Activated CD4-positive, alpha-beta T cell treated with anti-CD3 and anti-CD28 coated beads, Interleukin-10, Interleukin-2, amounts not matched to agents 100 ng/mL and 50 ng/mL, durations not matched to agents 16 hours and 8 hours (primary cell): ENCODE data around the gene TUBB3.
"Not testable (repeated sequence)": the region's sequence is repeated elsewhere in the genome, so short reads cannot be mapped to it uniquely, and the experiment has no call there.

ENCODE experiments used
- DNase-seq: peaks from one replicate; pipeline ENCODE4 v3.0.0-alpha.2; 2020

Gene TUBB3

DNA sequence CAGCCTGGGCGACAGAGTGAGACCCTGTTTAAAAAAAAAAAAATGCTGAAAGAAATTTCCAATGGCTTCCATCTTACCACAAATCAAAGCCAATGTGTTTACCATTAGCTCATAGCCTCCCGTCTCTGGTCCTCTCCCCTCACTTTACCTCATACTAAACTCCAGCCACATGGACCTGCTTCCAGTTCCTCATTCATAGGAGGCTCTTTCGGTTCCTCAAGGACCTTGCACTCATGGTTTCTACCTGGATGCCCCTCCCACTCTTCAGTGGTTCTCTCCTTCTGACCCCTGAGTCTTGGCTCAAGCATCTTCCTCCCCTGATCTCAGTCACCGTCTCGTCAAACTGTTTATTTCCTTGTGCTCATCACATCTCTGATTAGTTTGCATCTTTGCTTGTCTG is 21.6 kb downstream of the TUBB3 start:
- no peak for DNase-seq

DNA sequence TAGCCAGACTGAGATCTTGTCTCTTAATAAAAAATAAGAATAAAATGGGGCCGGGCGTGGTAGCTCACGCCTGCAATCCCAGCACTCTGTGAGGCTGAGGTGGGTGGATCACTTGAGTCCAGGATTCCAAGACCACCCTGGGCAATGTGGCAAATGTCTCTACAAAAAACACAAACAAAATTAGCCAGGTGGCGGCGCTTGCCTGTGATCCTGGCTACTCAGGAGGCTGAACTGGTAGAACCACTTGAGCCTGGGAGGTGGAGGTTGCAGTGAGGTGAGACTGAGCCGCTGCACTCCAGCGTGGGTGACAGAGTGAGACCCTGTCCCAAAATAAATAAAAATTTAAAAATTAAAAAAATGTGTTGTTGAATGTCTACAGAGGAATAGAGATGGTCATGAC is 22.5 kb downstream of the TUBB3 start:
- no peak for DNase-seq

DNA sequence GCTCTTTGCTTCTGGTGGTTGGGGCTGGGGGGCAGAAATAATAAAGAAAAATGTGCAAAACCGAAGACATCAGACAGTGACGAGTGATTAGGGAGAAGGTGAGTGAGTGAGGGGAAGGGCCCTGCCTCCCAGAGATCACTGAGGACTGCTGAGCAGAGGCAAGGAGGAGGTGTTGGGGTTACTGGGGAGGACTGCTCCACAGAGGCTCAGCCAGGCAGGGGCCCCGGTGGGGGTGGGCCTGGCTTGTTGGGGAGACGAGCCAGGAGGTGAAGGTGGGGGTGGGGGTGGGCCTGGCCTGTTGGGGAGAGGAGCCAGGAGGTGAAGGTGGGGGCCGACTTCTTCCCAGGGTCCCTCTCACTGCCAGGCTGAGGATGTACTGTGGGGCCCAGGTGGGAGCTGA is 23.4 kb downstream of the TUBB3 start:
- DNase-seq: no peak

DNA sequence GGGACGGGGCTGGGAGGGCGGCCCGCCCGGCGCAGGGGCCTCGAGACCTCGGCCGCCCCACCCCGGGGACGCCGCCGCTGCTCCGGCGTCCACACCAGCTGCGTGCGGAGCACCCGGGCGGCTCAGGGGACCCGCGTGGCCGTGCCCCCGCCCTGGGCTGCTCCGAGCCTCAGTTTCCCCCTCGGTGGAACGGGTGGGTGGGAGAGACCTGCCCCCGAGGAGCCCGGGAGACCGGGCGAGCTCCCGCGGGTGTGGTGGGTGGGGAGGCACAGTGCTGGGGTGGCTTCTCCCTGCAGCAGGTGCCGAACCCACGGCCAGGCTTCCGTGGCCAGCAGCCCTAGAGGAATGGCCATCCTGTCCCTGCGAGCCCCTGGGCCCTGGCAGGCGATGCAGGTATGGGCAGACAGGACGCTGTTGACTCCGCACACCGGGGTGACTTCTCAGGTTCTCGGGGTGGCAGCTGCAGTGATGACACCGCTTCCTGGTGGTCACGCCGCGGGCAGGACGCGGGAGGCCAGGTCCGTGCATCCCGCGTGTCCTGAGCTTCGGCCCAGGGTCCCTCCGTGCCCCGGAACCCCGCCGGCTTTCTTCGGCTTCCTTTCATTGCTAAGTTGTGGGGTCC is 26.1 kb downstream of the TUBB3 start:
- DNase-seq: no peak

DNA sequence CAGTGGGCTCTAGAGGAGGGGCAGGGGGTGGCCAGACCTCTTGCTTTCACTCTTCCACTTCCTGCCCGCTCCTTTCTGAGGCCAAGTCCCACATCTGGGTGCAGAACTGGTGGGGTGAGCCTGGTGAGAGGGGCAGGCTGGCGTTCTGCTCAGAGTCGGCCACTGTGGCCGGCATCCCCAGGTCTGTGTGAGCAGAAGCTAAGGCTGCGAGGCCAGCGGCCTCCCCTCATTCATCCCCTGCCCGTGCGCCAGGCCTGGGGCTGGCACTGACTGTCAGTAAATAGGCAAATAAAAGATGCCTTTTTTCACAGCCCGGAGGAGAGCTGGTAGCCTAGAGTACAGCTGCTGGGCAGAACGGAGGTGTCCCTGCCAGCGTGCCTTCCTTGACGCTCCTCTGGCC is 26.6 kb downstream of the TUBB3 start:
- DNase-seq: no peak

DNA sequence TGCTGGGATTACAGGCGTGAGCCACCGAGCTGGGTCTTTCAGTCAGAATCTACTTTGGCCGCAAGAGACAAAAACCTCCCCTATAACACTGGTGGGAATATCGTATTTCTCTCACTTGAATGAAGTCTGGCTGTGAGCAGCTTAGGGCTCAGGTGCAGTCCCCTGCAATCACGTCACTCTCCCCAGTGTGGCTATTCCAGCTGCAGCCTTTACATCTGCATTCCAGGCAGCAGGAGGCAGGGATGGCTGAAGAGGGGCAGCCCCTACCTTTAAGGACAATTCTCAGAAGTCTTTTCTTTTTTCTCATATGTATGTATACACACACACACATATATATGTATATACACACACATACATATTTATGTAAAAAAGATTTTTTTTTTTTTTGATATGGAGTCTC is 28.4 kb downstream of the TUBB3 start:
- no peak for DNase-seq

DNA sequence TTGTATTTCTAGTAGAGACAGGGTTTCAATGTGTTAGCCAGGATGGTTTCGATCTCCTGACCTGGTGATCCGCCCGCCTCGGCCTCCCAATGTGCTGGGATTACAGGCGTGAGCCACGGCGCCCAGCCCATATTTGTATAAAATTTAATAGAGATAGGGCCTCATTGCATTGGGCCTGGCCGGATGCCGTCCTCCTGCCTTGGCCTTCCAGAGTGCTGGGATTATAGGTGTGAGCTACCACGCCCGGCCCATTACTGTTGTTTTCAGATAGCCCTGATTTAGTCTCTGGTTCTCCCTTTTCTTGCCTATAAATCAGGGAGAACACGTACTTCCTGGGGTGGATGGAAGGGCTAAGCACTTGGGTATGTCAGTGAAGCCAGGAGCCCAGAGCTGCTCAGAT is 28.9 kb downstream of the TUBB3 start:
- DNase-seq: no peak

DNA sequence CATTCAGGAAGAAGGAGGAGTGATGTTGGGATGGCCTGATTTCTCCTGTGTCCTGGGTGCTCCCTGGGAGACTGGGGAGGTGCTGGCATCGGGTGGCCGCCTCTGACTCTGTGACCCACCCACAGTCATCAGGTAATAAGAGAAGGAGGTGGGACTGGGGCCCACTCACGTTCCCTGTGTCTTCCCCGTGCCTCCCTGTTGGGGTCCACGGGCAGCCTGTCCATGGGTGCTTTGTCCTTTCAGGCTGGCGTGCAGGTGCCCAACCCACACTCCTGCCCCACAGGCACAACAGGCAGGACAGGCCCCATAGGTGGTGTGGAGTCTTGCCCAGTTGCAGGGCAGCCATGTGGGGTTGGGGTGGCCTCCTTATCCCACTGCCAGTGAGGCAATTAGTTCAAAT is 29.4 kb downstream of the TUBB3 start:
- no peak for DNase-seq

DNA sequence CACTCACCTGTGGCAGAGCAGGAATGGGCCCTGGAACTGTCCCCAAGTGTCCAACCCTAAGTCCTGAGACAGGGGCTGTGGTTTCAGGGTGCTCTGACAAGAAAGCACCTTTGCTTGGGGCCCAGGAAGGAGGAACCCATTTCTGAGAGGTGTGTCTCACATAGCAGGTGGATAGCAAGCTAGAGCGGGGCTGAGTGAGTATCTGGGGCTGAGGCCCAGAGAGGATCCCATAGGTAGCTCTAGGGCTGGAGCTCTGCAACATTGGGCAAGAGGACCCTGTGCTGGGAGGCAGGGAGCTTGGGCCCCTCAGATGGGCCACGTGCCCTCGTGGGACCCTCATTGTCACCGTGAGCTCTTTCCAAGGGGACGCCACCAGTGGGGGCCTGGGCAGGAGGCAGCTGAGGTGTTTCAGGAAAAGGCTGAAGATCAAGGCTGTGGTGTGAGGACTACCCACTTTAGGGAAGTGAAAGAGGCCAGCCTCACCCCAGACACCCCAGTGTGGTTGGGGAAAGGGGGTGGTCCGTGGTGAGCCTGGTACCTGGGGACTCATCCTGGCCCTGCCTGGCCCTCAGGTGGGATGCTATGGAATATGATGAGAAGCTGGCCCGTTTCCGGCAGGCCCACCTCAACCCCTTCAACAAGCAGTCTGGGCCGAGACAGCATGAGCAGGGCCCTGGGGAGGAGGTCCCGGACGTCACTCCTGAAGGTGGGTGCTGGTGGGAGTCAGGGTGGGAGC is 30.7 kb downstream of the TUBB3 start:
- DNase-seq: no peak

DNA sequence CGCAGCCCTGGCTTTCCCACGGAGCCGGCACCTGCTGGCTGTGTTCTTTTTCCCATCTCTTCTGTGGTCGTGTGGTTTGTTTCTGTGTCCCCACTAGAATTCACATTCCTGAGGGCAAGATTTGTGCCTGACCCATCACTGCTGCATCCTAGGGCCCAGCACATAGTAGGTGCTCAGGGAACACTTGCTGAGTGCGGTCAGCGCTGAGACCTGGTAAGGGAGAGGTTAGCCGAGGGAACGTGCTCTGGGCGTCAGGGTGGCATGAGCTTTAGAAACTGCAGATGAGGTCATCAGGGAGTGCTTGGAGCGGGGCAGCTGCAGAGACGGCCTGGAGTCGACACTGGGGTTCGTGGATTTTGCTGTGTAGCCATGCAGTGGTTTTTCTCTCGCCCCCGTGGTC is 31.3 kb downstream of the TUBB3 start:
- DNase-seq: no peak

DNA sequence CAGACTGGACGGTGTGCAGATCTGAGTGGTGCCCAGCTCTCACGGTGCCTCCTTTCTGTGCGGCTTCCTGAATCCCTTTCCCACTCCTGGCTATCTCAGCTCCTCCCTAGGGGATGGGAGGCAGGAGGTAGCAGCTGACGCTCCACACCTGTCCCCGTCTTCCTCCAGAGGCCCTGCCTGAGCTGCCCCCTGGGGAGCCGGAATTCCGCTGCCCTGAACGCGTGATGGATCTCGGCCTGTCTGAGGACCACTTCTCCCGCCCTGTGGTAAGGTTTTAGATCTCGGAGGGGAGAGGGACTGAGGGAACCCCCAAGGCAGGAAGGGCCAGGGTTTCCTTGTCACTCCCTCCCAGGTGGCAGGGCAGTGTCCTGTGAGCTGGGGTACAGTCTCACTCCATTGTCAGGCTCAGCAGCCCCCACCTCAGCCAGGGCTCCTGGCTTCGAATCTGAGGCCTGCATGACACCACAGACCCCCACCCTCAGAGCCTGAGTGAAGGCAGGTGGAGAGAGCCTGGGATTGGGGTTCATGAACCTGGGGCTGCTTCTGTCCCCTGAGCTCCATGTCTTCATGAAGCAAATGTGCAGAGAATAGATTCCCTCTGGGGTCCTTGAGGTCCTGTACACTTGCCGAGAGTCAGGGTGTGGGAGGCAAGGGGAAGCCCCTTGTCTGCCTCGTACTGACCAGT is 32.0 kb downstream of the TUBB3 start:
- DNase-seq: no peak

DNA sequence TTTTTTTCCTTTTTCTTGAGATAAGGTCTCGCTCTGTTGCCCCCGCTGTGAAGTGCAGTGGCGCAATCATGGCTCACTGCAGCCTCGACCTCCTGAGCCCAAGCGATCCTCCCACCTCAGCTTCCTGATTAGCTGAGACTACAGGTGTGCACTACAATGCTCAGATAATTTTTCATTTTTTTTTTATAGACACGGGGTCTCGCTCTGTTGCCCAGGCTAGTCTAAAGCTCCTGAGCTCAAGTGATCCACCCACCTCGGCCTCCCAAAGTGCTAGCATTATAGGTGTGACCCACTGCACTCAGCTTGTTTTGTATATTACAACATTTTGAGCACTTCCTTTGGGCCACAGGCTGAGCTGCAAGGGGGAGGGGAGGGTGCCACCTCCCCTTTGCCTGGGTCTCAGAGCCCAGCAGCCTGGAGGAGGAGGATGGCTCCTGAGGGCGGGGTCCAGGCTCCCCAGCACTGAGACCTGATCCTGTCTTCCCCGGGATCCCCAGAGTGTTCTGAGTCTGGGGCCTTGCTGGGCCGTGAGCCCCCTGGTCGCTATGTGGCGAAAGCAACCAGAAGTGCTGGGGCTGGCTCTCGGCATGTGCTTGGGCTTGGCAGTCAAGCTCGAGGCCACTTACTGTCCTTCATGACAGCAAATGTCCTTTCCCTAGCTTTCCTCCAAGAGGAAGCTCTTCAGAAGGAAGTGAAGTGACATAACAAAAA is 33.5 kb downstream of the TUBB3 start:
- no peak for DNase-seq

DNA sequence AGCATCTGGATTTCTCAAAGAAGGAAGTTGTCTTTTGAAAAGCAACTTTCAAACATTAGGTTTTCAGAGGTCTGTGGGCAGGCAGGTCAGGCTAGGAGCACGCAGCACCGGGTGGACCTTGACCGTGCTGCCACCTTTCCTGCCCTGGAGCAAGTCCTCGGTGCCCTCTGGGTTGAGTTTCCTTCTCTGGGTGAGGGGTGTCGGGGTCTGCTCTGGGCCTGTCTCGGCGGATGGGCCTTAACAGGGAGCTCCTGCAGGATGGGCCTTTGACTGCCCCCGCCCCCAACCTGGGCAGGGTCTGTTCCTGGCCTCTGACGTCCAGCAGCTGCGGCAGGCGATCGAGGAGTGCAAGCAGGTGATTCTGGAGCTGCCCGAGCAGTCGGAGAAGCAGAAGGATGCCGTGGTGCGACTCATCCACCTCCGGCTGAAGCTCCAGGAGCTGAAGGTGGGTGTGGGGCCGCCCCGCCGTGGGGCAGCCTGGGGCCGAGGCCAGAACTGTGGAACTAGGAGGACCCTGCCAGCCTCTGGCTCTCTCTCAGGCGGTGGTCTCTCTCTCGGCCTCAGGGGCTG is 34.2 kb downstream of the TUBB3 start:
- no peak for DNase-seq

DNA sequence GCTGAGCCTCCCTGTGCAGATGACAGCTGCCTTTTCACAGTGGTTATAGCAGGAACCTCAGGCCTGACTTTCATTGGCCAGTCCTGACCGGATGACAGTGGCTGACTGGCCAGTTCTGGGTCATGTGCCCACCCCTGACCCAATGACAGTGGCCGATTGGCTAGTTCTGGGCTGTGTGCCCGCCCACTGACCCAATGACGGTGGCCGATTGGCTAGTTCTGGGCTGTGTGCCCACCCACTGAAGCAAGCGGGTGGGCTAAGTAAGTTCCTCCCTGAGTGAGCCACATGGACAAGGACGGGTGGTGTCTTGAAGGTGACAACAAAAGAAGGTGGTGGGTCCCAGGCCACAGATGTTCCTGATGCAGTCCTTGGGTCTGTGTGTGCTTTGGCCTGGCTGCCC is 34.9 kb downstream of the TUBB3 start:
- no peak for DNase-seq

DNA sequence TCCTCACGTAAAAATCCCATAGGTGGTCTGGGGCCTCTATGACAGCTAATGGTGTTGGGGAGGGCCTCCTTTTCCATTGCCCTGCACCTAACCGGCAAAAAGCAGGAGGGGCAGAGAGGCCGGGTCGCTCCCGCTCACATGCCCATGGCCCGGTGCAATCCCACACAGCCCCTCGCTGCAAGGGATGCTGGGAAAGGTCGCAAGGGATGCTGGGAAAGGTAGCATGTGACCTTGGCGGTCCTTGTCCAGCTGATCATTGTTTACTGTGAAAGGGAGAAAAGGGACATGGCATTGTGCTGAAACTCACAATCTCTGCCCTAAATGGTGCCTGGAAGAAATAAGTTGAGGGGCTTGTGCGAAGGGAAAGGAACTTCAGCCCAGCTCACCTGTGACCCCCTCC is 35.5 kb downstream of the TUBB3 start:
- DNase-seq: no peak

DNA sequence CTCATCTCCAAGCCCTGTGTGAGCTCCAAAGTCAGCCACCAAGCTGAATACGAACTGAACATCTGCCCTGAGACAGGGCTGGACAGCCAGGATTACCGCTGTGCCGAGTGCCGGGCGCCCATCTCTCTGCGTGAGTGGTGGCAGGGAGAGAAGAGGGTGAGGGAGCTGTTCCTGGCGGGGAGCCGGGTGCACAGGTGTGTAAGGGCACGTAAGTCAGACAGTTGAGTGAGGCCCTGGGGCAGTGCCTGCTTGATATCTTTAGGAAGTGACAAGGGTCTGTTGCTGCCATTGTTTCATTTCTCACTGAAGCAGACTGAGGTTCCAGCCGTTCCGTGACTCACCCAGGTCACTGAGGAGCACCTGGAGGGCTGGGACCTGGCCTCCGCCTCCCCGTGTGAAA is 37.8 kb downstream of the TUBB3 start:
- DNase-seq: no peak

DNA sequence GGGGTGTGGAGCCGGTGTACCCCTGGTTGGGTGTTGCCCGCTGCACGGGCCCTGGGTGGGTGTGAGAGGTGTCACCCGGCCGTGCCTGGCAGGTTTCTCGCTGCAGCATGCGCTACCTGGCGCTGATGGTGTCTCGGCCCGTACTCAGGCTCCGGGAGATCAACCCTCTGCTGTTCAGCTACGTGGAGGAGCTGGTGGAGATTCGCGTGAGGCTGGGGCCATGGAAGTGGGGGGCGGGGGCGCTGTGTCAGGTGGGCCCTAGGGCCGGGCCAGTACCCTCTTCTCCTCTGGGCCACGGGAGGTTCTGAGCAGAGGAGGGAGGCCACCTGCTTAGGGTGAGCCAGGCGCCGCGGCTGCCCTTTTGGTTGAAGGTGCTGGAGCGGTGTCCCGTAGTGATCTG is 38.8 kb downstream of the TUBB3 start:
- no peak for DNase-seq

DNA sequence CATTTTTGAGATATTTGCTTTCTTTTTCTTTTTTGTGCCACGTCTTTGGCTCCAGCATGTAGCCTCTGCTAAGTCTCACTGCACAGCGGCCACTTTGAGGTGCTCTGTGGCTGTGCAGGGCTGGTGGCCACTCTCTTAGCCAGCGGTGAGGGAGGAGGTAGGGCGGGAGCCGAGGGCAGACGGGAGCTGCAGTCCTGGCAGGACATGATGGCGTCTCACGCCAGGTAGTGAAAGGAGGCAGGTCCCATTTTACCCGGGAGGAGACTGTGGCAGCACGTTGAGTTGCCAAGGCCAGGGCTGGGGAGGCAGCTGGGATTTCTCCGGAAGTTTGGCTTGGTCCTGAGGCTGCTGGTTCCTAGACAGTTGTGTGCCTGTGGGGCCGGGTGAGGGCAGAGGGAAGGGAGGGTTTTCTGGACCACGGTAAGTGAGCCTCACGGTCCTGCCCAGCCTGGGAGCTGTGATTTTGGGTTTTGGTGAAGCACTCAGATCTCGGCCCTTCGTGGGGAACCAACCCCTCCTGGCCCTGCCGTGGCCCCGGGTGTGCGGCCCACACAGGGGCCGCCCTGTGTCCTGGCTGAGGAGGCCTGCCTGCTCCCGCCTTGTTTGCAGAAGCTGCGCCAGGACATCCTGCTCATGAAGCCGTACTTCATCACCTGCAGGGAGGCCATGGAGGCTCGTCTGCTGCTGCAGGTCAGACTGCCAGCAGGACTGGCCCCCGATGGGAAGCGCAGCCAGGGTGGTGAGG is 39.8 kb downstream of the TUBB3 start:
- no peak for DNase-seq

DNA sequence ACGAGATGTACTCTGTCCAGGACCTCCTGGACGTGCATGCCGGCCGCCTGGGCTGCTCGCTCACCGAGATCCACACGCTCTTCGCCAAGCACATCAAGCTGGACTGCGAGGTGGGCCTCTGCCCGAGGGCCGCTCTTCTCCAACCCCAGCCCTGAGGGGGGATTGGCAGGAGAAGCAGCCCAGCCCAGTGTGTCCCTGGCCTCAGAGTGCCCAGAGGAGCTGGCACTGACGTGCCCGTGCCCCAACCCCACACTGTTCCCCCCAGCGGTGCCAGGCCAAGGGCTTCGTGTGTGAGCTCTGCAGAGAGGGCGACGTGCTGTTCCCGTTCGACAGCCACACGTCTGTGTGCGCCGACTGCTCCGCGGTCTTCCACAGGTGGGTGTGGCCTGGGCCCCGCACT is 41.1 kb downstream of the TUBB3 start:
- no peak for DNase-seq

DNA sequence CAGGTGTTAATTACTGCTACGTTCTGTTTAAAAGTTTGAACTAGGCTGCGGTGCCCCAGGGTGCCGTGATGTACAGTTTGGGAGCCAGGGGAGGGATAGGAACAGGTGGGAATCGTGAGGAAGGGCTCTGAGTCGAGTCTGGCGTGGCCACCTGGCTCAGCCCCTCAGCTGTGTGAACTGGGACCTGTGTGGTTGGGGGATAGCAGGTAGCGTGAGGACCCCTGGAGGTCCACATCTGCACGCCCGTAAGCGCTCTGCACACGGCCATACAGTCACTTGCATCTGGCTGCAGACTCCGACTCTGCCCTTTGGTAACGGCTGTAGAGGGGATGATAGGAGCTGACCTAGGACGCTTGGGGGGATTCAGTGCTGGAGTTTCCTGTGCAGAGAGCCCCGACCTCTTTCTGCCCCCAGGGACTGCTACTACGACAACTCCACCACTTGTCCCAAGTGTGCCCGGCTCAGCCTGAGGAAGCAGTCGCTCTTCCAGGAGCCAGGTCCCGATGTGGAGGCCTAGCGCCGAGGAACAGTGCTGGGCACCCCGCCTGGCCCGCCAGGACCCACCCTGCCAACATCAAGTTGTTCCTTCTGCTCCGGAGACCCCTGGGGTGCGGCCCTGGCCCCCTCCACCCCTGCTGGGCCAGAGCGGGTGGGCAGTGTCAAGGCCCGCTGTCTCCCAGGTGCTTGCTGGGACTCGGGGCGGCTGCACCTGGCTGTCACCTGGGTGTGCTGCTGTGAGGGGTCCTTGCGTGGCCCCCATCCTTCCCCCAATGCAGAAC is 42.5 kb downstream of the TUBB3 start:
- no peak for DNase-seq

DNA sequence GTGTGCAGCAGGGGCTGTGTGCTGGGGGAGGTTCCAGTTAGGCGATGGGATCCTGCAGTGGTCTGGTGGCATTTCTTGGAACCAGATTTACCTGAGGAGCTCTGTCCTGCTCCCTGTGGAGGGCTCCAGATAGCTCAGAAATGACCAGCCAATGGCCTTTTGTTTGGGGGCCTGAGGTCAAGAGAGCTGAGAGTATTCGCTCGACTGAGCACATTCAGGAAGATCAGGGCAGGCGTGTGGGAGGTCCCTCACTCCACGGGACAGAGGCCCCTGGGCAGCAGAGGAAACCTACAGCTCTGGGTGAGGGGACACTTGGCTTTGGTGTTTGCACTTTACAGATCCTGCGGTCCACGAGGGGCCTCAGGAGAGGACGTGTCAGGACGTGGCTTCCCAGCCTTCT is 43.6 kb downstream of the TUBB3 start:
- DNase-seq: no peak

DNA sequence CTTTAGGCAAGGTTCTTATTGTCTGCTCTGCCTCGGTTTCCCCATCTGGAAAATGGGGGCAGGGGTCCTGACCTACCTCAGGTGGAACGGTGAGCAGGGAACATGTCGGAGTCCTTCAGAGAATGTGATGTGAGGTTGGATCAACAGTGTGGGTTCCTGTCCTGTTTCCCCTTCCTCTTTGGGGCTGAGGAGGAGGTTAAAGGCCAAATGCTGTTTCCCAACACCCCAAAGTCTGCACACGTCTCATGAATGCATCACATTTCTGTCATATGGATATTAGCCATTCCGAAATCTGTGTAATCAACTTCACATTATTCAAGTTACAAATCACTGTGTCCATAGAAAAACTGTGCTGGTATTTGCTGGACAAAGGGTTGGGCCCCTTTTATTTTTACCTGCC is 44.3 kb downstream of the TUBB3 start:
- DNase-seq: not testable (repeated sequence)
